Mucosa of descending colon (tissue), 3 donors: ENCODE data around the gene CSF2. TPM values are rescaled to one million over a fixed set of nuclear protein-coding genes. Genes with fewer than 3 reads are reported as not detected.

Experiments
- ATAC-seq: fragments of 200-7000 bp; cut with Tn5 transposase; one replicate; pipeline ENCODE4 v1.9.1; 2020; ENCODE audit warnings: mild to moderate bottlenecking, moderate library complexity
- DNase-seq, 3 donors: peaks; one replicate each; pipeline ENCODE4 v3.0.0-alpha.2; 2020
- H3K36me3 ChIP-seq: fragments of 200-600 bp; one replicate; pipeline ENCODE4 v1.8.0; 2021; ENCODE audit warnings: low read depth, mild to moderate bottlenecking
- H3K4me1 ChIP-seq: fragments of 200-600 bp; one replicate; pipeline ENCODE4 v1.8.0; 2021; ENCODE audit warnings: low read depth, mild to moderate bottlenecking
- H3K4me3 ChIP-seq: fragments of 200-600 bp; one replicate; pipeline ENCODE4 v1.8.0; 2021; ENCODE audit warnings: mild to moderate bottlenecking
- H3K9me3 ChIP-seq: fragments of 200-600 bp; one replicate; pipeline ENCODE4 v1.8.0; 2021; ENCODE audit warnings: mild to moderate bottlenecking
- CTCF ChIP-seq: fragments of 200-600 bp; IDR thresholded peaks from one replicate; pipeline ENCODE4 v1.8.0; 2022; ENCODE audit warnings: antibody characterized with exemption, mild to moderate bottlenecking
- intact Hi-C, 2 donors: fragments of 100-400 bp; cut with DNase I in 1 of 2; cut with micrococcal nuclease in 1 of 2; formaldehyde crosslinking; loops; one replicate each; pipeline versions ENCODE4 v1.11.0 to v1.11.1; 2022; cut with DNase I, micrococcal nuclease
- long read RNA-seq, 2 donors: library from polyadenylated mRNA; unstranded; transcript quantifications; one replicate each; pipeline ENCODE4 v2.0.0, GENCODE V29; 2019 to 2021
- total RNA-seq, 3 donors: library from RNA; stranded (reverse); fragmentation: NEBNext Ultra II Directional in 2 of 3; extraction: Animal tissue kit (Norgen Biotek cat#: 25700) in 2 of 3; gene quantifications; one replicate each; pipeline versions ENCODE4 v1.2.1 to v1.2.4, GENCODE V29; 2021 to 2023
- donor health status: DM: no; HTN: no; CAD: no; lungs with moderate emphysema.
- donor health status: DM: no; HTN: no; CAD: no.
- donor health status: DM: no; HTN: yes; CAD: no.

CSF2 gene
- total RNA-seq, result not detected
- long read RNA-seq, donor 1, result 0 reads
- long read RNA-seq, donor 2, result 0 reads

GRCh38 chr5:132073231-132074013 lies at the start of gene CSF2:
Gene CSF2, plus strand, starts transcription at chr5:132073789. Its CDS starts 35 bp downstream, at chr5:132073824.
- no peaks in the 10 kb centered on the region for H3K36me3 ChIP-seq
- H3K9me3 ChIP-seq, result no peaks in the 10 kb centered on the region
- H3K4me1 ChIP-seq, result no peaks in the 10 kb centered on the region
- ATAC-seq, result peak; percentile 30
- intact Hi-C loops, result no loop called here
- TF ChIP-seq CTCF, result no peak
- H3K4me3 ChIP-seq, result no peak within 1 kb of the TSS
- no peak for DNase-seq

- TF ChIP-seq CTCF, result no peak
- intact Hi-C loops, result no loop called here
- DNase-seq (no peak), ATAC-seq (no peak)
- no peaks in the 10 kb centered on the region for H3K9me3 ChIP-seq
- H3K4me1 ChIP-seq, result no peaks in the 10 kb centered on the region
- H3K4me3 ChIP-seq, result no peak overlapping the region
- no peaks in the 10 kb centered on the region for H3K36me3 ChIP-seq
These were observed 49.5 kb upstream of the CSF2 start for GRCh38 chr5:132024117-132024435.

GRCh38 chr5:132024789-132025402 lies 48.7 kb upstream of the CSF2 start:
- no peak for DNase-seq
- intact Hi-C loops, result no loop called here
- no peak for ATAC-seq
- Histone ChIP-seq H3K4me3 (no peak overlapping the region), H3K4me1 (no peaks in the 10 kb centered on the region), H3K9me3 (no peaks in the 10 kb centered on the region), H3K36me3 (no peaks in the 10 kb centered on the region)
- TF ChIP-seq CTCF, result no peak

GRCh38 chr5:132025403-132025971 lies 48.1 kb upstream of the CSF2 start:
- H3K4me3 ChIP-seq, result no peak overlapping the region
- DNase-seq, result no peak
- H3K9me3 ChIP-seq, result no peaks in the 10 kb centered on the region
- H3K36me3 ChIP-seq, result no peaks in the 10 kb centered on the region
- no peak for TF ChIP-seq CTCF
- intact Hi-C loops, result no loop called here
- no peak for ATAC-seq
- no peaks in the 10 kb centered on the region for H3K4me1 ChIP-seq

GRCh38 chr5:132026516-132027008 lies 47.0 kb upstream of the CSF2 start:
- H3K4me1 ChIP-seq, result no peaks in the 10 kb centered on the region
- intact Hi-C loops, result no loop called here
- no peaks in the 10 kb centered on the region for H3K9me3 ChIP-seq
- TF ChIP-seq CTCF, result no peak
- no peak overlapping the region for H3K4me3 ChIP-seq
- DNase-seq (peak in 1 of 3 donors; percentile 14), ATAC-seq (peak; percentile 40)
- no peaks in the 10 kb centered on the region for H3K36me3 ChIP-seq
